ENCODE data around the gene MAP3K4.

The MAP3K4 gene

DNA sequence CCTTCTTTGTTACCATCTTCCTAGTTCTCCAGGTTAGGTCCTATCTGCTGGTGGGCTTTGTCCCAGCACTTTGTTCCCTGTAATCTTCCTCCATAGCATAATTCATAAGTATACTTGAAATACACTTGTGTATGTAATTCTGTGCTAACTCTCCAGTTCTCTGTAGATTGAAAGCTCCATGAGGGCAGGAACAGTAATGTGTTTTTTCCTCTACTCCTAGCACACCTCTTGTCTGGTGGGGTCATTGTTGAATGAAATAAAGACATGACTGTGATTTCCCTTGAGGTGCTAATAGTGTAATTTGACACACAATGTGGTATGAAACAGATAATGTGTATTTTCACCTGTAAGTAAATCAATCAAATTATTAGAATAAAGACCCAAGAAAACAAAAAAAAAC, 30.0 kb downstream of the MAP3K4 start:
- H3F3A ChIP-seq (ENCODE audit: low read depth), result no peaks in the 10 kb centered on the region
- no peak overlapping the region for H3K4me3 ChIP-seq (ENCODE audit: low read length, poor library complexity, severe bottlenecking)
- TF ChIP-seq CTCF (conservative IDR thresholded peaks at IDR 0.05; ENCODE audit: low read length) (no peak), EZH2phosphoT487 (IDR thresholded peaks at IDR 0.05; ENCODE audit: borderline replicate concordance) (no peak)
- H4K20me1 ChIP-seq (ENCODE audit: insufficient read depth, low read length, poor library complexity, severe bottlenecking), result peaks cover 49% of the 10 kb centered on the region
- H3K4me2 ChIP-seq (ENCODE audit: low read depth, low read length, poor library complexity, severe bottlenecking), result no peak overlapping the region
- no peaks in the 10 kb centered on the region for H3K9me3 ChIP-seq (ENCODE audit: insufficient read depth, low read depth, low read length)
- 0 out of 2 replicates have a peak, but pooled peaks cover 5% of the 10 kb centered on the region for H3K36me3 ChIP-seq (ENCODE audit: insufficient read depth, low read length)
- no peaks in the 10 kb centered on the region for H3K27me3 ChIP-seq (ENCODE audit: insufficient read depth, low read length, poor library complexity, severe bottlenecking)
- H2AFZ ChIP-seq (ENCODE audit: low read length), result no peak overlapping the region
- H3K4me1 ChIP-seq (ENCODE audit: insufficient read depth, low read length, poor library complexity, severe bottlenecking), result no peaks in the 10 kb centered on the region
- H3K9me2 ChIP-seq (replicated peaks; ENCODE audit: low read depth, low read length), result no peaks in the 10 kb centered on the region
- no peak overlapping the region for H3K9ac ChIP-seq (ENCODE audit: low read depth, low read length, poor library complexity, severe bottlenecking)
- peaks cover 85% of the 10 kb centered on the region for H3K79me2 ChIP-seq (ENCODE audit: insufficient read depth, low read length)

DNA sequence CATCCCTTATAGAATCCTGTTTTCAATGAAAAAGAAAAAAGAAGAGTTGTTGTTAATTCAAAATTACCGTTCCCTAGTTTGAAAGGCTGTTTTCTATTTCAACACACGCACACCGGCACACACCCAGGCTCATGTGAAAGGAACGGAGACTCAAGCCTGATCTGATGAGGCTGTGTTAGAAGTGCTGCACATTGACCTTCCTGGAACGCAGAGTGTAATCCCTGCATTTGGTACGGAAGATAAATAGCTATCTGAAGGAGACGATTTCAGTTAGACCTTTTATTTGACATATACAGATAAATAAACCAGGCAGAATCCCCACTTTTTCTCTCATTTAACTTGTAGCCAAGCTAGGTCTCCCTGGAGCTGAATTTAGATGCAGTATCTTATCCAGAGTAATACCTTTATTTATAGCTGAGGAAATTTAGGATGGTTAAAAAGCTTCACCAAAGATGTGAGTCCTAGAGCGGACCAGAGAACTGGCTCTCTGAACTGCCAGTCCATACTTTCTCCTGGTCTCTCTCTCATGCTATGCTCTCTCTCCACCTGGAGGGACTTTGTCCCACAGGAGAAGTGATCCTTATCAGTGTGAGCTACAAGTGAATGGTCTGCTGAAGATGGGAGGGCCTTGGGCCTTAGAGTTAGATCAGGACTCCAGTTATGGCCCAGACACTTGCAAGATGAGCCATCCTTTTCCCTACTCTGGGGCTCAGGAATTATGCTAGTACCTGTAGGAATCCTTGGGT, 30.6 kb downstream of the MAP3K4 start:
- TF ChIP-seq EZH2phosphoT487 (IDR thresholded peaks at IDR 0.05; ENCODE audit: borderline replicate concordance) (no peak), CTCF (conservative IDR thresholded peaks at IDR 0.05; ENCODE audit: low read length) (no peak)
- Histone ChIP-seq H3K9me3 (ENCODE audit: insufficient read depth, low read depth, low read length) (no peaks in the 10 kb centered on the region), H4K20me1 (ENCODE audit: insufficient read depth, low read length, poor library complexity, severe bottlenecking) (peaks cover 50% of the 10 kb centered on the region), H3K4me2 (ENCODE audit: low read depth, low read length, poor library complexity, severe bottlenecking) (no peak overlapping the region), H3K9ac (ENCODE audit: low read depth, low read length, poor library complexity, severe bottlenecking) (no peak overlapping the region), H3K4me1 (ENCODE audit: insufficient read depth, low read length, poor library complexity, severe bottlenecking) (no peaks in the 10 kb centered on the region), H3K36me3 (ENCODE audit: insufficient read depth, low read length) (0 out of 2 replicates have a peak, but pooled peaks cover 5% of the 10 kb centered on the region), H2AFZ (ENCODE audit: low read length) (no peak overlapping the region), H3K79me2 (ENCODE audit: insufficient read depth, low read length) (peaks cover 85% of the 10 kb centered on the region), H3K4me3 (ENCODE audit: low read length, poor library complexity, severe bottlenecking) (no peak overlapping the region), H3K27me3 (ENCODE audit: insufficient read depth, low read length, poor library complexity, severe bottlenecking) (no peaks in the 10 kb centered on the region), H3K9me2 (replicated peaks; ENCODE audit: low read depth, low read length) (no peaks in the 10 kb centered on the region), H3F3A (ENCODE audit: low read depth) (no peaks in the 10 kb centered on the region)

DNA sequence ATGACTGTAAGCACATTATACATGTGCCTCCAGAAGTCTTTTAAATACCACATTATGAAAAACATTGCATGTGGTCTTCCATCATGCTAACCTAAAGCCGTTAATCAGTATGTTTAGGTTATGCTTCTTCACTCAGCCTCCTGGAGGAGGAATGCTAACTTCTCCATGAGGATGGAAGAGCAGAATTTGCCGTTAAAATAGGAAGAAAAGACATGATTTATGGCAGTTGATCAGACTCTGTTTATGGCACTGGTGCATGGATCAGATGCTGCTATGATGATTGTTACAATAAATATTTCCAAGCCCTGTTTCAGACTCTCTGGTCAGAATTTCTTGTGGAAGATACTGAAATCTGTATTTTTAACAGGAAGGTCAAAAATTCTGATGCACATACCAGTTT, 31.7 kb downstream of the MAP3K4 start:
- Histone ChIP-seq H3K4me3 (ENCODE audit: low read length, poor library complexity, severe bottlenecking) (no peak overlapping the region), H3K27me3 (ENCODE audit: insufficient read depth, low read length, poor library complexity, severe bottlenecking) (no peaks in the 10 kb centered on the region), H3K9me3 (ENCODE audit: insufficient read depth, low read depth, low read length) (no peaks in the 10 kb centered on the region), H3K9ac (ENCODE audit: low read depth, low read length, poor library complexity, severe bottlenecking) (no peak overlapping the region), H3K9me2 (replicated peaks; ENCODE audit: low read depth, low read length) (no peaks in the 10 kb centered on the region), H3K79me2 (ENCODE audit: insufficient read depth, low read length) (peaks cover 83% of the 10 kb centered on the region), H3F3A (ENCODE audit: low read depth) (no peaks in the 10 kb centered on the region), H4K20me1 (ENCODE audit: insufficient read depth, low read length, poor library complexity, severe bottlenecking) (peaks cover 46% of the 10 kb centered on the region), H3K36me3 (ENCODE audit: insufficient read depth, low read length) (0 out of 2 replicates have a peak, but pooled peaks cover 5% of the 10 kb centered on the region), H3K4me2 (ENCODE audit: low read depth, low read length, poor library complexity, severe bottlenecking) (no peak overlapping the region), H3K4me1 (ENCODE audit: insufficient read depth, low read length, poor library complexity, severe bottlenecking) (no peaks in the 10 kb centered on the region), H2AFZ (ENCODE audit: low read length) (no peak overlapping the region)
- TF ChIP-seq CTCF (conservative IDR thresholded peaks at IDR 0.05; ENCODE audit: low read length), result no peak
- TF ChIP-seq EZH2phosphoT487 (IDR thresholded peaks at IDR 0.05; ENCODE audit: borderline replicate concordance), result no peak
